ENCODE data around the gene RAB4B. TPM values are rescaled to one million over a fixed set of nuclear protein-coding genes. Genes with fewer than 3 reads are reported as not detected.

The RAB4B gene
- total and polyA plus RNA-seq, 2 of the 13 experiments (the other 11 are each of a cell fraction or from before 2014, with no cell fraction given) = 3.3 to 5.4 TPM

GRCh38 chr19:40780582-40780981 lies 2.5 kb downstream of the RAB4B start:
- POLR2A ChIA-PET = no interaction called here
- DNase-seq (ENCODE audit: low spot score) = no peak
- H3K4me1 ChIP-seq (ENCODE audit: insufficient read depth, low read length) = peaks cover 22% of the 10 kb centered on the region
- CTCF ChIA-PET (ENCODE audit: low intra/inter-chr PET ratio, low total read pairs) = no interaction called here
- intact Hi-C loops (cut with micrococcal nuclease; ENCODE audit: unreplicated experiment) (no loop called here), in situ Hi-C loops (cut with HindIII; ENCODE audit: extremely low pct_ligation_motif_present, low pct_unique_long_range_greater_than_20kb) (no loop called here)
- FAIRE-seq = no peak
- no peaks in the 10 kb centered on the region for H4K20me1 ChIP-seq (ENCODE audit: insufficient read depth, low read length)
- H3K9me3 ChIP-seq (ENCODE audit: low read length) = no peaks in the 10 kb centered on the region
- ATAC-seq = no peak
- no peaks in the 10 kb centered on the region for H3K36me3 ChIP-seq (replicated peaks in 1 of 2; ENCODE audit: control insufficient read depth in 1 of 2, insufficient read depth in 2 of 2, low read length in 2 of 2)
- TF ChIP-seq ZBTB7A (CRISPR knock-in tag; IDR thresholded peaks at IDR 0.05) (no peak), HMGXB3 (CRISPR knock-in tag; IDR thresholded peaks at IDR 0.05; ENCODE audit: borderline replicate concordance) (no peak), U2AF2 (IDR thresholded peaks at IDR 0.05; ENCODE audit: low read depth, low read length) (no peak), ZNF446 (CRISPR knock-in tag; IDR thresholded peaks at IDR 0.05) (no peak), ZNF512 (CRISPR knock-in tag; IDR thresholded peaks at IDR 0.05) (no peak), ZMAT5 (CRISPR knock-in tag; IDR thresholded peaks at IDR 0.05; ENCODE audit: borderline replicate concordance, low read depth) (no peak), PCBP1 (IDR thresholded peaks at IDR 0.05; ENCODE audit: borderline replicate concordance, low read depth, low read length) (no peak), ZNF746 (CRISPR knock-in tag; IDR thresholded peaks at IDR 0.05) (no peak), ZNF710 (CRISPR knock-in tag; IDR thresholded peaks at IDR 0.05; ENCODE audit: borderline replicate concordance) (no peak)
- no peak overlapping the region for H3K9ac ChIP-seq (ENCODE audit: insufficient read depth, low read depth, low read length)
- WGBS (ENCODE audit: low lambda C conversion rate) = 94% methylated on average over 5 of the region's 5 CpGs
- no peak overlapping the region for H2AFZ ChIP-seq (ENCODE audit: low read length)
- H3K4me2 ChIP-seq (ENCODE audit: low read depth, low read length) = no peak overlapping the region
- no peak overlapping the region for H3K27ac ChIP-seq (ENCODE audit: extremely low read length, insufficient read depth, low read length)
- H3K79me2 ChIP-seq (ENCODE audit: insufficient read depth, low read length) = no peaks in the 10 kb centered on the region
- no peak overlapping the region for H3K4me3 ChIP-seq (replicated peaks in 1 of 3; ENCODE audit: insufficient read depth in 1 of 3, low read depth in 2 of 3, low read length in 3 of 3)
- no TSS peak for BruUV-seq (replicated peaks)
- H3K27me3 ChIP-seq (ENCODE audit: control insufficient read depth in 1 of 2, insufficient read depth in 2 of 2, low read length in 2 of 2) = no peaks in the 10 kb centered on the region; a peak in 1 of 5 replicates
